ENCODE measurements around the gene GPR176. TPM values are rescaled to one million over a fixed set of nuclear protein-coding genes. Genes with fewer than 3 reads are reported as not detected.

Gene GPR176
- total RNA-seq, 4 donors from 2014 or later = 1.6 to 11.8 (median 4.6) TPM

DNA sequence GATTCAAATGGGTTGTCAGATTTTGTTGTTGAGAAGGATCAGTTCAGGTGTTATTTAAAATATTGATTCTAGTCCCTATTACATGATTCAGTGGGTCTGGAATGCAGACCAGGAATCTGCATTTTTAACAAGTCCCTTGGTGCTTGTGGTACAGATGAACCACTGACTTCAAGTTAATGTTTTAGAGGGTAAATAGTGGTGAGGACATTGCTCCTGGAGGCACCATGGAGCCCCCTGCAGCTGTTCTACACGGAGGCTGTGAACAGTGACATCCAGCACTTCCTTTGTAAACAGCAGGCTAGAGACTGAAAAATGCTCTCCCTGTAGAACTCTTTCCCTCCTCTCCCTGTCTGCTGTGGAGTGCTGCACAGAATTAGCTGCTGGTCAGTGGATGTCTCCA is 132.6 kb downstream of the GPR176 start:
- no peak for ATAC-seq
- no peaks in the 10 kb centered on the region for H3K27me3 ChIP-seq
- no peaks in the 10 kb centered on the region for H3K9me3 ChIP-seq
- WGBS, 2 donors (ENCODE audit: low coverage in 1 of 2) = 0 to 13% methylated on average over 1 of the region's 1 CpG
- no peak overlapping the region for H3K27ac ChIP-seq
- no peak for TF ChIP-seq EP300 (IDR thresholded peaks at IDR 0.05)
- no peak overlapping the region for H3K4me3 ChIP-seq
- H3K4me1 ChIP-seq = peaks cover 3 to 63% (median 5%) of the 10 kb centered on the region in 3 donors
- H3K36me3 ChIP-seq = no peaks in the 10 kb centered on the region

DNA sequence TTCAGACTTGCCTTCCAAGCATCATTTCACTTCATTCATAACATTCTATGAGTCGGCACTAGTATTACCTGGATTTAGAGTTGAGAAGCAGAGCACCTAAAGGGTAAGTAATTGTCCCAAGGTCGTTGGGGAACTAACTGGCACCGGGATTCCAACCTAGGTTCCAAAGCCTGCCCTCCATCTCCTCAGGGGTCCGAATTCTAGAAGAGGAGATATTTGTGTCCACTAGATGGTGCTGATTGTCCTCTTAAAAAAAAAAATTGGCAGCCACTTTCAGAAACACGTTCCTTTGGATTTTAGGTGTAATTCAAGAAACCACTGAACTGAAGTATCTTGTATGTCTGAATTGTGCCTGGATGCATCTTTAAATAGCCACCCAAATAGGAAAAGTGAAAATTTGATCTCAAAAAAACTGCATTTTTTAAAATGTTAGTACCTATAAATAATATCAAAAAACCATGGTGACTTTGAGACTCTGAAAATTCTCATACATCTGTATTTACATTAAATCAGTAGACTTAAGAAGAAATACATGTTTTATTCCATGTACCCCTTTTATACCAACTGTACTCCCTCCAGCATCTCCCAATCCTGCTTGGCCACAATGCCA is 133.5 kb downstream of the GPR176 start:
- H3K27me3 ChIP-seq = no peaks in the 10 kb centered on the region
- ATAC-seq = no peak
- H3K4me3 ChIP-seq = no peak overlapping the region
- no peak for TF ChIP-seq POLR2A (IDR thresholded peaks at IDR 0.05)
- TF ChIP-seq POLR2AphosphoS5 (IDR thresholded peaks at IDR 0.05) = no peak
- TF ChIP-seq EP300 (IDR thresholded peaks at IDR 0.05) = no peak
- TF ChIP-seq, protein P1, sequence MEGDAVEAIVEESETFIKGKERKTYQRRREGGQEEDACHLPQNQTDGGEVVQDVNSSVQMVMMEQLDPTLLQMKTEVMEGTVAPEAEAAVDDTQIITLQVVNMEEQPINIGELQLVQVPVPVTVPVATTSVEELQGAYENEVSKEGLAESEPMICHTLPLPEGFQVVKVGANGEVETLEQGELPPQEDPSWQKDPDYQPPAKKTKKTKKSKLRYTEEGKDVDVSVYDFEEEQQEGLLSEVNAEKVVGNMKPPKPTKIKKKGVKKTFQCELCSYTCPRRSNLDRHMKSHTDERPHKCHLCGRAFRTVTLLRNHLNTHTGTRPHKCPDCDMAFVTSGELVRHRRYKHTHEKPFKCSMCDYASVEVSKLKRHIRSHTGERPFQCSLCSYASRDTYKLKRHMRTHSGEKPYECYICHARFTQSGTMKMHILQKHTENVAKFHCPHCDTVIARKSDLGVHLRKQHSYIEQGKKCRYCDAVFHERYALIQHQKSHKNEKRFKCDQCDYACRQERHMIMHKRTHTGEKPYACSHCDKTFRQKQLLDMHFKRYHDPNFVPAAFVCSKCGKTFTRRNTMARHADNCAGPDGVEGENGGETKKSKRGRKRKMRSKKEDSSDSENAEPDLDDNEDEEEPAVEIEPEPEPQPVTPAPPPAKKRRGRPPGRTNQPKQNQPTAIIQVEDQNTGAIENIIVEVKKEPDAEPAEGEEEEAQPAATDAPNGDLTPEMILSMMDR (IDR thresholded peaks at IDR 0.05) = peak; percentile 45 to 72 (median 62)
- WGBS, 2 donors (ENCODE audit: low coverage in 1 of 2) = 2 to 6% methylated on average over 5 of the region's 5 CpGs
- H3K36me3 ChIP-seq = no peaks in the 10 kb centered on the region
- H3K9me3 ChIP-seq = no peaks in the 10 kb centered on the region
- H3K4me1 ChIP-seq = peaks cover 3 to 64% (median 5%) of the 10 kb centered on the region in 3 donors
- peak overlapping the region in 3 of 4 donors; percentile 20 to 50 (median 28) for H3K27ac ChIP-seq

DNA sequence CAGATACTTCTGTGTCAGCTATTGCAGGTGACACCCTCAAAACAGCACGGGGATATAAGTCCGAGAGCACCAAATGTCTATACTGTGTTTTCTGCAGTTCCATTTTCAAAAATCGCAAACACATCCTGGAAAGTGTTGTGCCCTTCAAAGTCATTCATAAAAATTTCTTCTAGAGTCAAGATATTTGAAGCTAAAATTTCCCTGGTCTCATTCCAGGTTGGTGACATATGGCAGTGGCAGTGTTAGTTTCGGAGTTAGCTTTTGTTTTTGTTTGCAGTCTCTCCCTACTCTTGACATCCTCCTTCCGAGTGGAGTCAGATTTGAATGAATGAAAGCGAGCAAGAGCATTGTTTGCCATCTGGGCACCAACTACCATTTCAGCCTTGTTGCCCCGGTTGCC is 134.2 kb downstream of the GPR176 start:
- no peaks in the 10 kb centered on the region for H3K36me3 ChIP-seq
- TF ChIP-seq, protein P1 (IDR thresholded peaks at IDR 0.05) = no peak
- TF ChIP-seq EP300 (IDR thresholded peaks at IDR 0.05) (no peak), POLR2AphosphoS5 (IDR thresholded peaks at IDR 0.05) (no peak), POLR2A (IDR thresholded peaks at IDR 0.05) (no peak)
- H3K4me1 ChIP-seq = peaks cover 3 to 64% (median 5%) of the 10 kb centered on the region in 3 donors
- H3K4me3 ChIP-seq = no peak overlapping the region
- WGBS, 2 donors (ENCODE audit: low coverage in 1 of 2) = 73 to 83% methylated on average over 5 to 7 of the region's 7 CpGs
- no peak for ATAC-seq
- no peaks in the 10 kb centered on the region for H3K27me3 ChIP-seq
- H3K27ac ChIP-seq = peak overlapping the region in 3 of 4 donors; percentile 20 to 89 (median 28)
- no peaks in the 10 kb centered on the region for H3K9me3 ChIP-seq

DNA sequence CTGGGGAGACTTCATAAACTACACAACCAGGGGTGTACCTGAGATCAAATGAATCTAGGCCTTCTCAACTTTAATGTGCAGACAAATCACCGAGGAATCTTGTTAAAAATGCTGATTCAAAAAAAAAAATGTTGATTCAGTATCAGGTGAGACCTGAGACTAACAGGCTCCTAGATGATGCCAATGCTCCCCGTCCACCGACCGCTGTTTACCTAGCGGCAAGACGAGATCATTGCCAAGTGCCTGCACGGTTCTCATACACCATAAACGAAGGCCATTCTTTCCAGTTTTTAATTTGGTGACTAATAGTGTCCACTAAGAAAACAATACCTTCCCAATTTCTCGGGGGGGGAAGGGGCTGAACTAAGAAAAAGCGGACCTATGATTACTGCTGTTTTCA is 134.9 kb downstream of the GPR176 start:
- H3K4me1 ChIP-seq = peaks cover 3 to 64% (median 5%) of the 10 kb centered on the region in 3 donors
- WGBS, 2 donors (ENCODE audit: low coverage in 1 of 2) = 61 to 73% methylated on average over 10 of the region's 10 CpGs
- H3K4me3 ChIP-seq = no peak overlapping the region
- H3K27me3 ChIP-seq = no peaks in the 10 kb centered on the region
- TF ChIP-seq POLR2AphosphoS5 (IDR thresholded peaks at IDR 0.05) (no peak), EP300 (IDR thresholded peaks at IDR 0.05) (no peak), POLR2A (IDR thresholded peaks at IDR 0.05) (no peak)
- TF ChIP-seq, protein P1 (IDR thresholded peaks at IDR 0.05) = no peak
- ATAC-seq = no peak
- no peaks in the 10 kb centered on the region for H3K9me3 ChIP-seq
- peak overlapping the region in 1 of 4 donors; percentile 89 for H3K27ac ChIP-seq
- H3K36me3 ChIP-seq = no peaks in the 10 kb centered on the region

DNA sequence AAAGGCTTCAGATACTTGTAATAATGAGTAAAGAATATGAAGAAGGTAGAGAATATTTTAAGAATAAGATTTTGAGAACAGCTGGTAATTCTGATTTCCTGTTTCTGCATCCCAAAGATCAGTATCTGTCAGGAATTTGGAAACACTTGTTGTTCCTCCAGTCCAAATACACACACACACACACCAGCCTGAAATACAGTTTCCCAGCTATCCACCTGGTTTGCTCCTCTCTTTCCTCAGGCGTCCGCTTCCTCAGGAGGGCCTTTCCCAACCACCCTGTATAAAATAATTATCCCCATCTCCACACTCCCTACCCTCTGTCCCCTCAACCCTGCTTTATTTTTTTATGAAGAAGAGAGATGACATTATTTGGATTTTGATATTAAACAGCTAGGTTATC is 135.4 kb downstream of the GPR176 start:
- Histone ChIP-seq H3K4me3 (no peak overlapping the region), H3K27me3 (no peaks in the 10 kb centered on the region), H3K9me3 (no peaks in the 10 kb centered on the region), H3K27ac (peak overlapping the region in 3 of 4 donors; percentile 87 to 90 (median 89)), H3K36me3 (no peaks in the 10 kb centered on the region), H3K4me1 (peaks cover 3 to 61% (median 5%) of the 10 kb centered on the region in 3 donors)
- ATAC-seq = no peak
- 84 to 100% methylated on average over 2 of the region's 2 CpGs for WGBS, 2 donors (ENCODE audit: low coverage in 1 of 2)
- TF ChIP-seq EP300 (IDR thresholded peaks at IDR 0.05) = no peak
- TF ChIP-seq POLR2AphosphoS5 (IDR thresholded peaks at IDR 0.05) = no peak
- TF ChIP-seq, protein P1 (IDR thresholded peaks at IDR 0.05) = no peak
- no peak for TF ChIP-seq POLR2A (IDR thresholded peaks at IDR 0.05)
